ENCODE measurements around the gene AGAP1. TPM values are rescaled to one million over a fixed set of nuclear protein-coding genes. Genes with fewer than 3 reads are reported as not detected.
"Not testable (repeated sequence)": the region's sequence is repeated elsewhere in the genome, so short reads cannot be mapped to it uniquely, and the experiment has no call there.

Gene AGAP1
- polyA plus RNA-seq, 4 donors, result 17.5 to 19.9 (median 19.3) TPM

DNA sequence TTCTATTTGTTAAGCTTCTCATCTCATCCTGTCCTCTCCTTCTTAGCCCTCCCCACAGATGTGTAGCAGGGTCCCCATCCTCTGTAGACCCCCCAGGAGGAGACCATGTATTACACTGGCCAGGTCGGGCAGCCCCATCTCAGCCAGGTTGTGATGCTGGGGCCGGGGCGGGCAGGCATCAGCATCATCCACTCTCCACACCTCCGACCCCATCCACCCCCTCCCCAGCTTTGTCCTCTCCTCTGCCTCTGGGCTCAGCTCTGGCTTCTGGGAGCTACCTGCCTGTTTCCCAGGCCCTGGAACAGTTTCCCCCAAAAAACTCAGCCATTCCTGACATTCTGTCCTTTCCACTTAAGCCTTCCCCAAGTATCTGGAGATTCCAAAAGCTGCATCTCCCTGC lies 625.2 kb downstream of the AGAP1 start:
- DNase-seq (ENCODE audit: low read depth in 4 of 4, low spot score in 3 of 4), result no peak

DNA sequence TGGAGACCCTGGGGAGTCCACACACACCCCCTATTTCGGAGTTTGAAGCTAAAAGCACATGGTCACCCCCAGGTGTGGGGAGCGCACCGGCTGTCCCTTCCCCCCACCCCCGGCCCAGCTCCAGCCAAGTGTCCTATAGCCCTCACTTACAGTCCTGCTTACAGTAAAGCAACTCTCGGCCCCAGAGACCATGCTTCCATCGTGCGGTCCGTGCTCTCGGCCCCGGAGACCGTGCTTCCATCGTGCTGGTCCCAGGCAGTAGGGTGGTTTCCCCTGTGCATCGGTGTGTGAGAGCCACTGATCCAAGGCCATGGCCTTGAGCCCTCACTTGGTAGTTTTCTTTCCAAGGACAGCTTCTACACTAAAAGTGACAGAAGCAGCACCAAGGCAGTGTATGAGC lies 625.6 kb downstream of the AGAP1 start:
- no peak for DNase-seq (ENCODE audit: low read depth in 4 of 4, low spot score in 3 of 4)

DNA sequence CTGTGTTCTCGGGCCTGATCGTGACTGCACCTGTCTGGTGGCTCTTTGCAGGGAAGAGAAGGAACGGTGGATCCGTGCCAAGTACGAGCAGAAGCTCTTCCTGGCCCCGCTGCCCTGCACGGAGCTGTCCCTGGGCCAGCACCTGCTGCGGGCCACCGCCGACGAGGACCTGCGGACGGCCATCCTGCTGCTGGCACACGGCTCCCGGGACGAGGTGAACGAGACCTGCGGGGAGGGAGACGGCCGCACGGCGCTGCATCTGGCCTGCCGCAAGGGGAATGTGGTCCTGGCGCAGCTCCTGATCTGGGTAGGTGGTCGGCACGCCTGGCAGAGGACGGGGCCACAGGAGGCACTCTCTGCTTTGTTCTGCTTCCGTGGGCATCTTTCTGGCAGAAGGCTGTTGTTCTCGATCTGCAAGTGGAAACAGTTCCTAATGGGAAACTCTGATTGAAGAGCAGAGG lies 626.3 kb downstream of the AGAP1 start:
- no peak for DNase-seq (ENCODE audit: low read depth in 4 of 4, low spot score in 3 of 4)

DNA sequence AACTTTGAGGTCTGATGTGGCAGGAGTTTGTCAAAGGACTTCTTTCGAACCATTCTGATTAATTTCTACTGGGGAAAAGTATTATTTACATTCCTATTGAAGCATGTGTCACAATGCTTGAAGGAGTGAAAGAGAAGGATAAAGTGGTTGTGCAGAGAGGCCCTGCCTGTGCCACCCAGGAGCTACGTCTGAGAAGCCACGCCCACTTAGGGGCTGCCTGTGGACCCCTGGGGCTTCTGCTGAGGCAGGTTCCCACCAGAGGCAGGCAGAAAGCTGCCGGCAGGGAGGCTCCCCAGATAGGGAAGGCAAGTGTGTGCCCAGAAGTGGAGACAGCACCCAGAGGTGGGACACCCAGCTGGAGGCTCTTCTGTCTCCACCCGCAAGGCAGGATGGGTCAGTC lies 627.0 kb downstream of the AGAP1 start:
- no peak for DNase-seq (ENCODE audit: low read depth in 4 of 4, low spot score in 3 of 4)

DNA sequence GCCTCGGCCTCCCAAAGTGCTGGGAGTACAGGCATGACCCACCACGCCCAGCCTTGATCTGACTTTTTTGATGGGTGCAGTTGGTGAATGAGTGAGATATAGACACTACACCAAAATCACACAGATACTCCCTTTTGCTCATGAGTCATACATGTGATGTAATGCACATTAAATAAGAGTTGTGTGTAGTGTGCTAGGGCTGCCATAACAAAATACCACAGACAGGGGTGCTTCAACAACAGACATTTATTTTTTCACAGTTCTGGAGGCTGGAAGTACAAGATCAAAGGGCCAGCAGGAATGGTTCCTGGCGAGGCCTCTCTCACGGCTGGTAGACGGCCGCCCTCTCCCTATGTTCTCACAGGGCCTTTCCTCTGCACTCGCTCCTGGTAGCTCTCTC lies 627.7 kb downstream of the AGAP1 start:
- no peak for DNase-seq (ENCODE audit: low read depth in 4 of 4, low spot score in 3 of 4)

DNA sequence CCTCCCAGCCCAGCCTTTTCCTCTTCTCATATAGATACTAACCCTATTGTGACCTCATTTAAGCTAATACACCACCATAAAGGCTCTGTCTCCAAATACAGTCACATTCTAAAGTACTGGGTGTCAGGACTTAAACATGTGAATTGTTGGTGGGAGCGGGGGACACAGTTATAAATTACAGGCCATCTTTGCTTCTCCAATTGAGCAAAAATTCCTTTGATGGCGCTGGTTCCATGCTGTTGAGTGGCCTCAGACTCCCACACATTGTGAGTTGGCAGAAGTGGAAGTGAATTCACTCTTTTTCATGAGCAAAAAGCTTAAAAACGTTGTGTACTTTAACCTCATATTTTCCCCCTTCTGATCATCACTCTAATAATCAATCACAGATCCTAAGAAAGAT lies 628.4 kb downstream of the AGAP1 start:
- DNase-seq (ENCODE audit: low read depth in 4 of 4, low spot score in 3 of 4), result no peak

GRCh38 chr2:236123716-236124115 lies 629.9 kb downstream of the AGAP1 start:
- no peak for DNase-seq (ENCODE audit: low read depth in 4 of 4, low spot score in 3 of 4)

- DNase-seq (ENCODE audit: low read depth in 4 of 4, low spot score in 3 of 4), result no peak
Measured at GRCh38 chr2:236124182-236124893, 630.5 kb downstream of the AGAP1 start.

- no peak for DNase-seq (ENCODE audit: low read depth in 4 of 4, low spot score in 3 of 4)
Measured at GRCh38 chr2:236125541-236125940, 631.7 kb downstream of the AGAP1 start.

GRCh38 chr2:236127010-236127409 lies 633.2 kb downstream of the AGAP1 start:
- no peak for DNase-seq (ENCODE audit: low read depth in 4 of 4, low spot score in 3 of 4)

- no peak for DNase-seq (ENCODE audit: low read depth in 4 of 4, low spot score in 3 of 4)
Measured at GRCh38 chr2:236128321-236128720, 634.5 kb downstream of the AGAP1 start.

DNA sequence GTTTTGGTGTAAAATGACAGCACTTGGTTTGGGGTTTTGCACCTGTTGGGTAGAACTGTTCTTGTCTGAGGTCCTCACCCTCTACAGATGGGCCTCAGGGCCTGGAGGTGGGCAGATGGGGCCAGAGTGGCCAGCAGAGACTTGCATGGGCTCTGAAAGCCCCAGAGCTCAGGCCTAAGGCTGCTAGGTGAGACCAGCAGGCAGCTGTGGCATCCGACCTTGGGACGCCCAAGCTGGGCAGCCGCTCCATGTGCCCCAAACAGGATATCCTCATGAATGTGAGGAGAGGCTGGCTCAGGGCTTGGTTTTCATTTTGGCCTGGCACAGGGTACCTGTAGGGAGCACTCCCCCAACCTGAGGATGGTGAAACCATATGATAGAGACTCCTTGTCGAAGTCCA lies 636.1 kb downstream of the AGAP1 start:
- DNase-seq (ENCODE audit: low read depth in 4 of 4, low spot score in 3 of 4), result no peak

- no peak for DNase-seq (ENCODE audit: low read depth in 4 of 4, low spot score in 3 of 4)
Measured at GRCh38 chr2:236130349-236130998, 636.6 kb downstream of the AGAP1 start.

GRCh38 chr2:236131073-236131692 lies 637.3 kb downstream of the AGAP1 start:
- no peak for DNase-seq (ENCODE audit: low read depth in 4 of 4, low spot score in 3 of 4)

- no peak for DNase-seq (ENCODE audit: low read depth in 4 of 4, low spot score in 3 of 4)
Measured at GRCh38 chr2:236133410-236134012, 639.7 kb downstream of the AGAP1 start.

DNA sequence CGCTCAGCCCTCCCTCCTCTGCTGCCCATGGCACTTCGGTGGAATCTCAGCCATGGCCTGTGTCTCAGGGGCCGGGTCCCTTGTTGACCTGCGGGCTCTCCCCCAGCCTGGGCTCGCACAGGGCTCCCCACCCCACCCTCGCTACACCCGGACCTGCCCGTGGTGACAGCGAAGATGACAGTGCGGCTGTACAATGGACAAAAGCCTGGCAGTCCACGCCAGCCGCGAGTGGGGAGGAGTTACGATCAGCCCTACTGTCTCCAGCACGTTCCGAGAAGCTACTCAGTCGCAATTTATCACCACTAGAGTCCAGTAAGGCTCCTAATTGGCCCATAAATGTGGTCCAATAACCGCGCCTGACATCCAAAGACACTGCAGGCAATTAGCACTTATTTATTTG lies 642.7 kb downstream of the AGAP1 start:
- no peak for DNase-seq (ENCODE audit: low read depth in 4 of 4, low spot score in 3 of 4)

DNA sequence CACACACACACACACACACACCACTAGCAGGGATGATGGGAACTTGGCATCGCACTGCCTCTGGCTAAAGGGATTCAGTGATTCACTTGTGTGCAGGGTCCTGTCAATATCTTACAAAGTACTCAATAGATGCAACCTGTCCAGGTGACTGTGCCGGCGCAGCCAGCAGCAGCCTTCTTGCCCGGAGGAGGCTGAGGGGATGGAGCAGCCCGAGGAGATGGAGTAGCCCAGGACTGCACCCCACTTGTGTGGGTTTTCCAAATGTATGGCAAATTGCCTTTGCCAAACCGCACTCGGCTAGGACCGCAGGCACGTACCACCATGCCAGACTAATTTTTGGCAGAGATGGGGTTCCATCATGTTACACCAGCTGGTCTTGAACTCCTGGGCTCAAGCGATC lies 643.2 kb downstream of the AGAP1 start:
- DNase-seq (ENCODE audit: low read depth in 4 of 4, low spot score in 3 of 4), result no peak

- not testable (repeated sequence) for DNase-seq (ENCODE audit: low read depth in 4 of 4, low spot score in 3 of 4)
Measured at GRCh38 chr2:236141616-236142015, 647.8 kb downstream of the AGAP1 start.

DNA sequence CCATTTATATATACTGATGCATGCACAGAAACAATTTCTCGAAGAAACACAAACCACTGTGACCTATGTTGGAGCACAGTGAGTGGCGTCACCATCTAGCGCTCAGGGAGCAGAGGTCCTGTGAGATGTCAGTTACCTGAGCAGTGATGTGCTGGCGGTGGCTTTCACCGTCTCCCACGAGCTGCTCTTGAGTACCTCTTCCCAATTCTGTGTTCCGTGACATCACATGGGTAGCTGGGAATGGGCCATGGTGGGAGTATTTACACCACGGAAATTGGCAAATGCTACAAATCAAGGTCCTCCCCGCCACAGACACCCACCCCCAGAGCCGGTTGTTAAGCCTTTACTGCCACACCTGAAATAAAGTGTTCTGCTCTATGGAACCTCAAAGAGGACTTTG lies 650.0 kb downstream of the AGAP1 start:
- DNase-seq (ENCODE audit: low read depth in 4 of 4, low spot score in 3 of 4), result no peak

DNA sequence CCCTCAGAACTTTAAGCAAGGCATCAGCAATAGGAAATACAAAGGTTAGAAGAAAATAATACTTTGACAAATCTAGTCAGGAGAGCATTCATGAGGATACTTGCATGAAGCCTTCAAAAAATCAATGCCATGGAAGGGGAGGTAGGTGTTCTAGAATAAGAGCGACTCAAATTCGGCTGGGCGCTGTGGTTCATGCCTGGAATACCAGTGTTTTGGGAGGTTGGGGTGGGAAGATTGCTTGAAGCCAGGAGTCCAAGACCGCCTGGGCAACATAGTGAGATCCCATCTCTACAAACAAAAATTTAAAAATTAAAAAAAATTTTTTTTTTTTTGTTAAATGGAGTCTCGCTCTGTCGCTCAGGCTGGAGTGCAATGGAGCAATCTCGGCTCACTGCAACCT lies 652.6 kb downstream of the AGAP1 start:
- DNase-seq (ENCODE audit: low read depth in 4 of 4, low spot score in 3 of 4), result no peak

DNA sequence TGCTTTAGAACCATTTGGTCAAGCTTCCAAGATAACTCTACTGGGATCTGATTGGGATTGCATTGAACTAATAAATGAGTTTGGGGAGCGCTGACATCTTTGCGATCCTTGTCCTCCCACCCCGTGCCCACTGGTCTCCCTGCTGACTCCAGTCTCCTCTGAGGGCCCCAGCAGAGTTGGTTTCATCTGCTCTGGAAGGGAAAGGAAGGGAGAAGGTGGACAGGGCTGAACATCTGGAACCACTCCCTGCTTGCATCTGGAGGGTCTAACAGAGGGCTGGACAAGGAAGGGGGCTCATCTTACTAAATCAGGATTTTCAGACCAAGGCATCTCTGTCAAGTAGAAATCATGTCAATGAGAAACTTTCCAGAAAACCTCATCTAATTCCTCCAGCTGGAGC lies 661.6 kb downstream of the AGAP1 start:
- no peak for DNase-seq (ENCODE audit: low read depth in 4 of 4, low spot score in 3 of 4)

All from left renal pelvis (tissue), 4 donors.